GM06990 (cell line): Measurements from ENCODE around the gene MAPK1IP1L.

Experiments used
- DNase-seq: peaks from one replicate; pipeline ENCODE4 v3.0.0-alpha.2; 2011; ENCODE audit not compliant: insufficient read length; ENCODE audit errors: extremely low read depth
- H3K27me3 ChIP-seq: replicated peaks from 2 replicates; pipeline ENCODE4 v1.6.0; 2011; ENCODE audit warnings: low read length; ENCODE audit not compliant: control insufficient read depth, insufficient read depth
- H3K36me3 ChIP-seq: 2 replicates; pipeline ENCODE4 v1.5.1; 2011; ENCODE audit warnings: low read length; ENCODE audit not compliant: control insufficient read depth, insufficient read depth
- H3K4me3 ChIP-seq: replicated peaks from 2 replicates; pipeline ENCODE4 v1.5.1; 2011; ENCODE audit warnings: low read depth, mild to moderate bottlenecking, control low read depth, low read length
- CTCF ChIP-seq: IDR thresholded peaks from 2 replicates; pipeline ENCODE4 v1.5.1; 2011; ENCODE audit warnings: low read length, control low read depth, mild to moderate bottlenecking, inconsistent platforms; ENCODE audit not compliant: insufficient read depth, poor library complexity, severe bottlenecking

Gene MAPK1IP1L

GRCh38 chr14:55038708-55039107 is 12.7 kb upstream of the MAPK1IP1L start:
- Histone ChIP-seq H3K36me3 (peaks cover 6% of the 10 kb centered on the region), H3K27me3 (no peaks in the 10 kb centered on the region), H3K4me3 (no peak overlapping the region)
- DNase-seq = no peak
- no peak for TF ChIP-seq CTCF

DNA sequence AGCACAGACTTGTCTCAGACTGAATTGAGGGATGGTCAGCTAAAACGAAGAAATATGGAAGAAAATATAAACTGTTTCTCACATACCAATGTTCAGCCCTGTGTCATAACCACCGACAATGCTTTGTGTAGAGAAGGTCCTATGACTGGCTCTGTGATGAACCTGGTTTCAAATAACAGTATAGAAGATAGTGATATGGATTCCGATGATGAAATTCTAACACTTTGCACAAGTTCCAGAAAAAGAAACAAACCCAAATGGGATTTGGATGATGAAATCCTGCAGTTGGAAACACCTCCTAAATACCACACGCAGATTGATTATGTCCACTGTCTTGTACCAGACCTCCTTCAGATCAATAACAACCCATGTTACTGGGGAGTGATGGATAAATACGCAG is 7.9 kb upstream of the MAPK1IP1L start:
- TF ChIP-seq CTCF = no peak

DNA sequence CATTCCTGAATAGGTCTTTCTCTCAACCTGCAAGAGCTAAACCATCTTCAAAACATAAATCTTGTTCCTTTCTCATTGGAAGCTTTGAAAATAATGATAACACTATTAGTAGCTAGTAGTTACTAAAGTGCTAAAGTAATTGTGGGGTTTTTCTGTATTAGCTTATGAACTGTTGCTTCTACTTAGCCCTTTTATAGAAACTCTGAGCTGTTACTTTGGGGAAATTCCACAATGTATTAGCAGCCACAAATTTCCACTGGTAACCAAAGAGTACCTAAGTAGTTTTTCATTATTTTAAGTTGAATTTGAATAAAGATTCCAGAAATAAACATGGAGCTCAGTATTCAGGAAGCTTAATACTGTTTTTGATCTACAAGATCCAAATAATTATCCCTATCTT is 6.4 kb upstream of the MAPK1IP1L start:
- Histone ChIP-seq H3K36me3 (peaks cover 7% of the 10 kb centered on the region), H3K27me3 (no peaks in the 10 kb centered on the region), H3K4me3 (no peak overlapping the region)
- no peak for DNase-seq
- no peak for TF ChIP-seq CTCF

More for the DNA sequence above, 7.9 kb upstream of the MAPK1IP1L start:
- DNase-seq = no peak
- no peak overlapping the region for H3K4me3 ChIP-seq
- peaks cover 9% of the 10 kb centered on the region for H3K36me3 ChIP-seq
- no peaks in the 10 kb centered on the region for H3K27me3 ChIP-seq

- H3K4me3 ChIP-seq = no peak overlapping the region
Measured at GRCh38 chr14:55047301-55048053, 4.0 kb upstream of the MAPK1IP1L start.

DNA sequence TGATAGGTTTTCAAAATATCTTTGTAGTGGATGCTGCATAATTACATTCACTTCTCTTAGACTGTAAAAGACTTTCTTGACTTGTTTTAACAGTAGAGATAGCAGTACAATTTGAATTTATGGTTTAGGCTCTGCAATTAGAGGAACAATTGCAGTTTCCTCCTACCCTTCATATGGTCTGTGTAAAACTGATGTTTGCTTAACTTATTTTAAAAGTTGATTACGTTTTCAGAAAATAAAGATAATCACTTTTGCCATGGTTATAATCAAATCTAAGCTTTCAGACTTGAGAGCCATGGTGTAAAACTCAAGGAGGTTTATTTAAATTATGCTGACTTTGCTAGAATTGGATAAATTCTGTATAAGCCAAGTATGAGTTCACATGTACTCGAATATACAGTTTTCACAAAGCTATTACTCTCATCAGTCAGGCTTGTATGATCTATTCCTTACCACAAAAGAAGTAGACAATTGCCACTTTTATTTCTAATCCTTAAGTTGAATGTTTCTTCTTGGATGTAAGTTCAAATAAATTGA is 2.5 kb upstream of the MAPK1IP1L start:
- Histone ChIP-seq H3K4me3 (no peak overlapping the region), H3K27me3 (no peaks in the 10 kb centered on the region), H3K36me3 (peaks cover under 1% of the 10 kb centered on the region; the same call in 1 of the 2 replicates)
- DNase-seq = no peak
- TF ChIP-seq CTCF = no peak

More at GRCh38 chr14:55047301-55048053, 4.0 kb upstream of the MAPK1IP1L start:
- no peak for TF ChIP-seq CTCF
- DNase-seq = no peak
- Histone ChIP-seq H3K27me3 (no peaks in the 10 kb centered on the region), H3K36me3 (peaks cover 7% of the 10 kb centered on the region)
